ENCODE results near the gene TECR. TPM values are rescaled to one million over a fixed set of nuclear protein-coding genes. Genes with fewer than 3 reads are reported as not detected.

Gene TECR
- total and polyA plus RNA-seq, 2 of the 4 experiments (the other 2 are of a cell fraction): 46.2 to 81.2 TPM

GRCh38 chr19:14559916-14560775, 30.8 kb downstream of the TECR start:
- H3K56ac ChIP-seq (ENCODE audit: extremely low read depth, insufficient read depth, low read length): no peak overlapping the region
- no peak overlapping the region for H2AK5ac ChIP-seq (ENCODE audit: low read depth, low read length)
- H4K5ac ChIP-seq (ENCODE audit: low read depth, low read length): no peak overlapping the region
- no TSS peak for BruUV-seq (replicated peaks)
- ChIA-PET CTCF (no interaction called here), POLR2A (ENCODE audit: unreplicated experiment) (no interaction called here)
- H2AK9ac ChIP-seq (replicated peaks; ENCODE audit: low read depth, low read length, poor library complexity): peak overlapping the region; percentile 5
- no peaks in the 10 kb centered on the region for H3K27me3 ChIP-seq (ENCODE audit: control insufficient read depth, insufficient read depth, low read length)
- H3K18ac ChIP-seq (ENCODE audit: low read depth, low read length): no peak overlapping the region
- H3K23ac ChIP-seq (ENCODE audit: low read depth, low read length): no peak overlapping the region
- peaks cover 7% of the 10 kb centered on the region for H3K9me1 ChIP-seq (ENCODE audit: insufficient read depth, low read length)
- no peak overlapping the region for H2AFZ ChIP-seq (replicated peaks; ENCODE audit: low read length, poor library complexity)
- 86% methylated on average over 5 of the region's 28 CpGs; no CpG with 5 or more reads in 1 of the 2 experiments for WGBS, 2 experiments (ENCODE audit: extremely low coverage in 2 of 2, insufficient read length in 1 of 2)
- H4K91ac ChIP-seq (ENCODE audit: insufficient read depth, low read depth, low read length): no peak overlapping the region
- peaks cover 10 to 40% of the 10 kb centered on the region in 2 experiments for H3K79me1 ChIP-seq (ENCODE audit: low read depth in 1 of 2, low read length in 2 of 2)
- no peak overlapping the region for H4K8ac ChIP-seq (ENCODE audit: low read depth in 2 of 2, low read length in 2 of 2)
- H3K4ac ChIP-seq (ENCODE audit: low read depth, low read length): no peak overlapping the region
- no peak overlapping the region for H3K27ac ChIP-seq (ENCODE audit: insufficient read depth, low read length)
- DNase-seq: no peak
- H4K20me1 ChIP-seq (ENCODE audit: insufficient read depth, low read length): peaks cover 10% of the 10 kb centered on the region
- intact Hi-C loops (cut with micrococcal nuclease) (no loop called here), in situ Hi-C loops (cut with MboI; ENCODE audit: low sequenced_read_pairs) (loop anchor here (25.0 kb wide), 1 partner anchor 877 kb away; the partner anchor contains the start of gene WIZ), dilution Hi-C loops (cut with HindIII; ENCODE audit: low sequenced_read_pairs, unreplicated experiment) (no loop called here)
- no peak overlapping the region for H2BK120ac ChIP-seq (ENCODE audit: low read depth, low read length)
- H2BK20ac ChIP-seq (ENCODE audit: low read depth, low read length): no peak overlapping the region
- no peak overlapping the region for H3K14ac ChIP-seq (replicated peaks; ENCODE audit: low read depth, low read length)
- H2BK5ac ChIP-seq (ENCODE audit: low read depth, low read length, poor library complexity, severe bottlenecking): no peak overlapping the region
- no peak for ATAC-seq (ENCODE audit: low read depth)
- no peak overlapping the region for H2BK15ac ChIP-seq (ENCODE audit: low read depth, low read length)
- peaks cover 4% of the 10 kb centered on the region; the same call in 1 of the 2 replicates for H3K36me3 ChIP-seq (ENCODE audit: control insufficient read depth, insufficient read depth, low read length)
- H3K9ac ChIP-seq (ENCODE audit: low read depth, low read length): no peak overlapping the region
- peaks cover 8% of the 10 kb centered on the region; the same call in 1 of the 2 replicates for H3K4me1 ChIP-seq (ENCODE audit: control insufficient read depth, insufficient read depth, low read length)
- no peak overlapping the region for H3K4me2 ChIP-seq (ENCODE audit: low read depth, low read length)
- no peak overlapping the region for H3K4me3 ChIP-seq (ENCODE audit: insufficient read depth, low read depth, low read length)
- no peaks in the 10 kb centered on the region for H3K9me3 ChIP-seq (ENCODE audit: control insufficient read depth, insufficient read depth, low read length)
- TF ChIP-seq BHLHE40 (IDR thresholded peaks at IDR 0.05; ENCODE audit: low read depth, low read length) (no peak), RAD21 (IDR thresholded peaks at IDR 0.05; ENCODE audit: low read length) (no peak), MXI1 (IDR thresholded peaks at IDR 0.05; ENCODE audit: borderline replicate concordance, low read depth, low read length) (no peak), SMC3 (IDR thresholded peaks at IDR 0.05; ENCODE audit: low read depth, low read length) (no peak), ELK1 (IDR thresholded peaks at IDR 0.05; ENCODE audit: borderline replicate concordance, low read depth, low read length) (no peak), CTCF (conservative IDR thresholded peaks at IDR 0.05; ENCODE audit: low read depth, low read length) (no peak), POLR2A (IDR thresholded peaks at IDR 0.05; ENCODE audit: low read depth, low read length) (no peak), MAZ (IDR thresholded peaks at IDR 0.05; ENCODE audit: borderline replicate concordance, low read depth, low read length) (no peak), USF2 (IDR thresholded peaks at IDR 0.05; ENCODE audit: low read depth, low read length) (no peak), RFX5 (IDR thresholded peaks at IDR 0.05; ENCODE audit: low read depth, low read length) (no peak), NFE2L2 (IDR thresholded peaks at IDR 0.05; ENCODE audit: low read depth, low read length) (no peak), MAFK (IDR thresholded peaks at IDR 0.05; ENCODE audit: low read depth, low read length) (no peak), RCOR1 (IDR thresholded peaks at IDR 0.05; ENCODE audit: insufficient replicate concordance, low read length) (no peak), FOS (IDR thresholded peaks at IDR 0.05; ENCODE audit: low read depth, low read length) (no peak), CEBPB (IDR thresholded peaks at IDR 0.05; ENCODE audit: low read depth, low read length) (no peak)

All from IMR-90 (cell line).